Vagina (tissue), 2 donors: ENCODE measurements around the gene RFPL4AL1. TPM values are rescaled to one million over a fixed set of nuclear protein-coding genes. Genes with fewer than 3 reads are reported as not detected.
"Not testable (repeated sequence)": the region's sequence is repeated elsewhere in the genome, so short reads cannot be mapped to it uniquely, and the experiment has no call there.

Source experiments
- DNase-seq, 2 donors: peaks; one replicate each; pipeline ENCODE4 v3.0.0-alpha.2; 2017; ENCODE audit errors: extremely low spot score in 2 of 2
- H3K27ac ChIP-seq: fragments of 200-600 bp; sonication (generic); one replicate; pipeline ENCODE4 v1.5.1; 2019
- H3K27me3 ChIP-seq: fragments of 200-600 bp; sonication (generic); one replicate; pipeline ENCODE4 v1.5.1; 2019
- H3K36me3 ChIP-seq, 2 donors: fragments of 200-600 bp; sonication (generic); one replicate each; pipeline ENCODE4 v1.5.1; 2017 to 2019
- H3K4me1 ChIP-seq: fragments of 200-600 bp; sonication (generic); one replicate; pipeline ENCODE4 v1.5.1; 2019
- H3K4me3 ChIP-seq, 2 donors: fragments of 200-600 bp; sonication (generic); 1 replicate in 1 of 2; 2 replicates in 1 of 2; pipeline ENCODE4 v1.5.1; 2016 to 2019
- H3K9me3 ChIP-seq: fragments of 200-600 bp; sonication (generic); one replicate; pipeline ENCODE4 v1.5.1; 2019
- POLR2A ChIP-seq, 2 donors: fragments of 450-650 bp; IDR thresholded peaks; one replicate each; pipeline ENCODE4 v1.6.1; 2017; ENCODE audit warnings: antibody characterized with exemption in 2 of 2, mild to moderate bottlenecking in 2 of 2, moderate library complexity in 2 of 2
- POLR2AphosphoS5 ChIP-seq, 2 donors: sonication (generic); formaldehyde crosslinking; IDR thresholded peaks; one replicate each; pipeline ENCODE4 v1.9.0; 2017; ENCODE audit warnings: antibody characterized with exemption in 2 of 2, mild to moderate bottlenecking in 2 of 2, low read depth in 1 of 2; ENCODE audit not compliant: insufficient read depth in 1 of 2
- intact Hi-C: fragments of 100-400 bp; cut with DNase I; formaldehyde crosslinking; loops from one replicate; pipeline ENCODE4 v1.15.1; 2023
- total RNA-seq: library from RNA; depleted of rRNA; stranded (reverse); fragments of >200 nt; gene quantifications from one replicate; pipeline ENCODE4 v1.2.3, GENCODE V29; 2016
- TF ChIP-seq, protein P1 (sequence below), 3 experiments: fragments of 450-650 bp in 2 of 3; fragments of 200-600 bp in 1 of 3; sonication (generic) in 1 of 3; IDR thresholded peaks; one replicate each; pipeline ENCODE4 v1.5.1; 2017 to 2019; ENCODE audit warnings: antibody characterized with exemption in 3 of 3, mild to moderate bottlenecking in 2 of 3, moderate library complexity in 2 of 3

The RFPL4AL1 gene
- total RNA-seq: not detected

DNA sequence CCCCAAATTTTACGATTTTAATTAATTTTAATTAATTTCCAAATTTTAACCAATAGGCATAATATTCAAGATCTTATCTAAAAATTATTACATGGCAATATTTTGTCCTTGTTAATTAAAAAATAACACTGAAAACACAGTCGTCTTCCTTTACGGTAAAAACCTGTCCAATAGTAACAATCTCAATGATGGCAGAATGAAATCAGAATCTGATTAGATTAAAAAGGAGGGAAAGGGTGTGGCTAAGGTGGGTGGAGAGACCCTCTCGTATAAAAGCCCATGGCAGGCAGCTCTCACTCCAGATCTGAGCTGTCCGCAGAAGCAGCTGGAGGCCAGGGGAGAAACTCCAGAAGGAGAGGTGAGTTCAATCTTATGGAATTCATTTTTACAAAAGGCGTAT lies at the start of gene RFPL4AL1:
RFPL4AL1 (plus strand) TSS at position 301 of the 400 bp plus-strand sequence. CDS start 2,687 bp downstream, outside the sequence.
- H3K4me3 ChIP-seq, H3K4me1 ChIP-seq, H3K9me3 ChIP-seq, DNase-seq, intact Hi-C loops, H3K27ac ChIP-seq, H3K27me3 ChIP-seq, H3K36me3 ChIP-seq: not testable (repeated sequence)

DNA sequence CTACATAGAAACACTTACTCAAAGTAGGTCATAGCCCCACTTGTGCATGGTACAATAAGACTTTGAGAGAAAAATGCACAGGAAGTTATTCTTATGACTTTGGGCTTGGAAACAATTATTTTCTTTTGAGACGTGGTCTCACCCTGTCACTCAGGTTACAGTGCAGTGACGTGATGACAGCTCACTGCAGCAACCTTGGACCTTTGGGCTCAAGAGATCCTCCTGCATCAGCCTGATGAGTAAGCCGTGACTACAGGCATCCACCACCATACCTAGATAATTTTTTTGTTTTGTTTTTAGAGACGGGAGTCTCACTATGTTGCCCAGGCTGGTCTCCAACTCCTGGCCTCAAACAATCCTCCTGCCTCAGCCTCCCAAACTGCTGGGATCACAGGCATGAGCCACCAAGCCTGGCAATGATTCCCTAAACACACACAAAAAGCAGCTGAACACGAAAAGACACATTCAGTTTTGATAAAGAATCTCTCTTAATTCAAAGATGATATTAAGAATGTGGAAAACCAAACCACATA lies 48.6 kb upstream of the RFPL4AL1 start:
- no peak overlapping the region for H3K4me3 ChIP-seq
- H3K9me3 ChIP-seq: no peaks in the 10 kb centered on the region
- no peaks in the 10 kb centered on the region for H3K36me3 ChIP-seq
- no peaks in the 10 kb centered on the region for H3K4me1 ChIP-seq
- intact Hi-C loops: no loop called here
- H3K27ac ChIP-seq: no peak overlapping the region
- TF ChIP-seq POLR2AphosphoS5 (IDR thresholded peaks at IDR 0.05; ENCODE audit: insufficient read depth in 1 of 2, low read depth in 1 of 2) (no peak), POLR2A (IDR thresholded peaks at IDR 0.05) (no peak)
- TF ChIP-seq, protein P1, sequence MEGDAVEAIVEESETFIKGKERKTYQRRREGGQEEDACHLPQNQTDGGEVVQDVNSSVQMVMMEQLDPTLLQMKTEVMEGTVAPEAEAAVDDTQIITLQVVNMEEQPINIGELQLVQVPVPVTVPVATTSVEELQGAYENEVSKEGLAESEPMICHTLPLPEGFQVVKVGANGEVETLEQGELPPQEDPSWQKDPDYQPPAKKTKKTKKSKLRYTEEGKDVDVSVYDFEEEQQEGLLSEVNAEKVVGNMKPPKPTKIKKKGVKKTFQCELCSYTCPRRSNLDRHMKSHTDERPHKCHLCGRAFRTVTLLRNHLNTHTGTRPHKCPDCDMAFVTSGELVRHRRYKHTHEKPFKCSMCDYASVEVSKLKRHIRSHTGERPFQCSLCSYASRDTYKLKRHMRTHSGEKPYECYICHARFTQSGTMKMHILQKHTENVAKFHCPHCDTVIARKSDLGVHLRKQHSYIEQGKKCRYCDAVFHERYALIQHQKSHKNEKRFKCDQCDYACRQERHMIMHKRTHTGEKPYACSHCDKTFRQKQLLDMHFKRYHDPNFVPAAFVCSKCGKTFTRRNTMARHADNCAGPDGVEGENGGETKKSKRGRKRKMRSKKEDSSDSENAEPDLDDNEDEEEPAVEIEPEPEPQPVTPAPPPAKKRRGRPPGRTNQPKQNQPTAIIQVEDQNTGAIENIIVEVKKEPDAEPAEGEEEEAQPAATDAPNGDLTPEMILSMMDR (IDR thresholded peaks at IDR 0.05): no peak
- DNase-seq: no peak
- no peaks in the 10 kb centered on the region for H3K27me3 ChIP-seq

DNA sequence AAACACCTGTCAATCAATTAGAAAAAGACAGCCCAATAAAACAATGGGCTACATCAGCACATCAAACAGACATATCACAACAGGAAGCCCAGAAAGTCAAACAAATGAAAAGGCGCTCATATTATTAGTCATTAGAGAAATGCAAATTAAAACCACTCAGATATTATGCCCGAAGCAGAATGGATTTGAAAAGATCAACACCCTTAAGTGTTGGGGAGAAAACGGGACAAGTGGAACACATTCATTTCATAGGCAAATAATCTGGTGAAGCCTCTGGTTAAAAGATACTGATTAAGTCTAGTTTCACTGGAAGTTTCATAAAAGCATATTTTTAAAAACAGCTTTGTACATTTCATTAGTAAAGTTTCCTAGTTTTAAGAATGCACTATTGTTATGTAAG lies 48.1 kb upstream of the RFPL4AL1 start:
- H3K4me3 ChIP-seq: no peak overlapping the region
- H3K9me3 ChIP-seq: no peaks in the 10 kb centered on the region
- no peaks in the 10 kb centered on the region for H3K27me3 ChIP-seq
- TF ChIP-seq POLR2A (IDR thresholded peaks at IDR 0.05) (no peak), POLR2AphosphoS5 (IDR thresholded peaks at IDR 0.05; ENCODE audit: insufficient read depth in 1 of 2, low read depth in 1 of 2) (no peak)
- TF ChIP-seq, protein P1 (IDR thresholded peaks at IDR 0.05): no peak
- intact Hi-C loops: no loop called here
- no peak for DNase-seq
- H3K36me3 ChIP-seq: no peaks in the 10 kb centered on the region
- H3K4me1 ChIP-seq: no peaks in the 10 kb centered on the region
- H3K27ac ChIP-seq: no peak overlapping the region

DNA sequence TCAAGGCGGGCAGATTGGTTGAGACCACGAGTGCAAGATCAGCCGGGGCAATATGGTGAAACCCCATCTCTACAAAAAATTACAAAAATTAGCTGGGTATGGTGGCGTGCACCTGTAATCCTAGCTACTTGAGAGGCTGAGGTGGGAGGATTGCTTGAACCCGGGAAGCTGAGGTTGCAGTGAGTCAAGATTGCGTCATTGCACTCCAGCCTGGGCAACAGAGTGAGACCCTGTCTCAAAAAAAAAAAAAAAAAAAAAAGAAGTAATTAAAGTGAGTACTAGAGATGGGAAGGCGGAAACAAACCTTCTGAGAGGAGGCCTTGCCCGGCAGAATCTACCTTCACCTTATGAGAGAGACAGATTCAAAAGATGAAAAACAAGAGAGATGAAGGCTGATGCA lies 45.4 kb upstream of the RFPL4AL1 start:
- intact Hi-C loops: no loop called here
- no peak overlapping the region for H3K27ac ChIP-seq
- DNase-seq: no peak
- no peaks in the 10 kb centered on the region for H3K27me3 ChIP-seq
- no peak overlapping the region for H3K4me3 ChIP-seq
- H3K4me1 ChIP-seq: no peaks in the 10 kb centered on the region
- no peaks in the 10 kb centered on the region for H3K36me3 ChIP-seq
- no peaks in the 10 kb centered on the region for H3K9me3 ChIP-seq
- TF ChIP-seq, protein P1 (IDR thresholded peaks at IDR 0.05): no peak
- TF ChIP-seq POLR2AphosphoS5 (IDR thresholded peaks at IDR 0.05; ENCODE audit: insufficient read depth in 1 of 2, low read depth in 1 of 2) (no peak), POLR2A (IDR thresholded peaks at IDR 0.05) (no peak)

DNA sequence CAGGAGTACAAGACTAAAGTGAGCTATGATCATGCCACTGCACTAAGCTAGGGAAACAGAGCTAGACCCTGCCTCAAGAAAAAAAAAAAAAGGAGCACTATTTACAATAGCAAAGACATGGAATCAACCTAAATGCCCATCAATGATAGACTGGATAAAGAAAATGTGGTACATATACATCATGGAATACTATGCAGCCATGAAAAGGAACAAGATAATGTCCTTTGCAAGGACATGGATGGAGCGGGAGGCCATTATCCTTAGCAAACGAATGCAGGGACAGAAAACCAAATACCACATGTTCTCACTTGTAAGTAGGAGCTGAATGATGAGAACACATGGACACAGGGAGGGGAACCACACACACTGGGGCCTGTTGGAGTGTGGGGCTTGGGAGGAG lies 38.5 kb upstream of the RFPL4AL1 start:
- DNase-seq, H3K9me3 ChIP-seq, intact Hi-C loops, H3K27me3 ChIP-seq, H3K36me3 ChIP-seq, H3K4me1 ChIP-seq, H3K4me3 ChIP-seq, H3K27ac ChIP-seq: not testable (repeated sequence)

DNA sequence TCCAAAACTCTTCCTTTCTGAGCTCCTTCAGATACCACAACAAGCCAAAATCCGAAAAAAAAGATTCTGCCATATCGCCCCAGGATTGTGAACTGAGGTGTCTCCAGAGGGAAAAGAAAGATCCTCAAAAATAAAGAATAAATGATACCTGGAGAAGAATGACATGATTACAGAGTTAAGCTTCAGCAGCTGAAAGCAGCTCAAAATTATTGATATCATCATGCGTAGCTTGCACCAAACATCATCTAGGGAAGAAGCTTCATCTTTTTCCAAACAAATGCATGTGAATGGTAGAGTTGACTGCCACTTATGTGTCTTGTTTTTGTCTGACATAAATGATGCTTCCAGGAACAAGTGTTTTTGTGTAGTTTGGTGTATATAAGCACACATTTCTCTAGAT lies 30.6 kb upstream of the RFPL4AL1 start, which contains the start of gene NLRP9:
NLRP9 (minus strand) TSS at position 101 of the 400 bp plus-strand sequence; CDS start at position 73, 28 bp downstream.
- Histone ChIP-seq H3K27ac (no peak within 1 kb of the TSS), H3K36me3 (no peaks in the 10 kb centered on the region), H3K27me3 (no peaks in the 10 kb centered on the region), H3K4me3 (no peak within 1 kb of the TSS), H3K9me3 (no peaks in the 10 kb centered on the region), H3K4me1 (no peaks in the 10 kb centered on the region)
- TF ChIP-seq POLR2A (IDR thresholded peaks at IDR 0.05): no peak
- TF ChIP-seq, protein P1 (IDR thresholded peaks at IDR 0.05): no peak
- TF ChIP-seq POLR2AphosphoS5 (IDR thresholded peaks at IDR 0.05; ENCODE audit: insufficient read depth in 1 of 2, low read depth in 1 of 2): no peak
- no peak for DNase-seq
- intact Hi-C loops: no loop called here
